Hematopoietic multipotent progenitor cell (in vitro differentiated cells): ENCODE data around the gene NOB1. TPM values are rescaled to one million over a fixed set of nuclear protein-coding genes. Genes with fewer than 3 reads are reported as not detected.

Experiments used
- small RNA-seq: library from RNA; depleted of rRNA; stranded (forward); fragments of <200 nt; gene quantifications from one replicate; pipeline ENCODE3, GENCODE V24; 2012
- total RNA-seq: library from RNA; depleted of rRNA; stranded (reverse); fragments of >200 nt; gene quantifications from one replicate; pipeline ENCODE4 v1.2.3, GENCODE V29; 2012

NOB1 gene
- total RNA-seq, 1 donor = 83.7 TPM

Small RNA genes lying within 50 kb of the gene (small RNA-seq; reads per million reads assigned to genes)
- not detected for gene RF00091

Other genes starting within 250 kb of the NOB1 start
- 21.3 TPM for gene NFAT5, start 189.0 kb downstream of the NOB1 start, total RNA-seq
- gene NQO1, start 28.4 kb downstream of the NOB1 start, total RNA-seq = 7.5 TPM
- 42.0 TPM for gene WWP2, start 7.4 kb upstream of the NOB1 start, total RNA-seq
- 0.81 TPM for gene CLEC18A, start 196.4 kb upstream of the NOB1 start, total RNA-seq